ENCODE data around the gene CD200. TPM values are rescaled to one million over a fixed set of nuclear protein-coding genes. Genes with fewer than 3 reads are reported as not detected.

CD200 gene
- total and polyA plus RNA-seq, 9 of the 15 experiments (the other 6 are each of a cell fraction or from before 2014, with no cell fraction given): 0.13 TPM; not detected in 8

- Histone ChIP-seq H3K4me2 (ENCODE audit: insufficient read depth, low read length) (no peak overlapping the region), H4K20me1 (replicated peaks; ENCODE audit: control insufficient read depth, insufficient read depth, low read length) (no peaks in the 10 kb centered on the region), H3K9ac (ENCODE audit: insufficient read depth in 1 of 2, low read depth in 2 of 2, low read length in 2 of 2) (no peak overlapping the region), H3K9me3 (replicated peaks; ENCODE audit: control insufficient read depth, insufficient read depth, low read depth, low read length) (no peaks in the 10 kb centered on the region), H3K27ac (ENCODE audit: extremely low read depth, low read depth, low read length) (no peak overlapping the region), H3K4me1 (replicated peaks in 1 of 2; ENCODE audit: control insufficient read depth in 2 of 2, insufficient read depth in 2 of 2, low read length in 2 of 2) (no peaks in the 10 kb centered on the region), H3K36me3 (ENCODE audit: control insufficient read depth, insufficient read depth, low read length) (no peaks in the 10 kb centered on the region), H3K4me3 (no peak overlapping the region), H3K27me3 (ENCODE audit: control insufficient read depth in 2 of 2, insufficient read depth in 2 of 2, low read length in 2 of 2) (no peaks in the 10 kb centered on the region), H2AFZ (ENCODE audit: low read depth, low read length) (no peak overlapping the region), H3K9me1 (ENCODE audit: control insufficient read depth, insufficient read depth, low read length) (no peaks in the 10 kb centered on the region), H3K79me2 (ENCODE audit: control insufficient read depth, insufficient read depth, low read length) (no peaks in the 10 kb centered on the region)
- in situ Hi-C loops (cut with MboI) (no loop called here), intact Hi-C loops (cut with micrococcal nuclease) (no loop called here)
- ChIA-PET POLR2A (interaction anchor here (0.7 to 1.1 kb wide), 2 partner anchors 12 to 15 kb away, joined by 3 to 4 read pairs; no protein-coding TSS in a partner anchor), CTCF (ENCODE audit: low intra/inter-chr PET ratio) (no interaction called here)
- no peak for FAIRE-seq
- DNase-seq (ENCODE audit: extremely low read depth in 1 of 4, low spot score in 3 of 4): no peak
- BruUV-seq (replicated peaks): no TSS peak
- ATAC-seq: no peak
- WGBS (ENCODE audit: insufficient coverage, low coverage, missing lambda C conversion rate): 0% methylated on average over 1 of the region's 1 CpG
- no peak for TF ChIP-seq CXXC5 (CRISPR knock-in tag; IDR thresholded peaks at IDR 0.05)
- TF ChIP-seq ZBTB9 (CRISPR knock-in tag; IDR thresholded peaks at IDR 0.05): no peak
- TF ChIP-seq MAFF (IDR thresholded peaks at IDR 0.05; ENCODE audit: low read length): no peak
- no peak for TF ChIP-seq CTCFL (IDR thresholded peaks at IDR 0.05; ENCODE audit: borderline replicate concordance, insufficient read depth, low read depth, low read length, poor library complexity, severe bottlenecking)
- TF ChIP-seq TRIM25 (IDR thresholded peaks at IDR 0.05; ENCODE audit: borderline replicate concordance): no peak
- TF ChIP-seq, protein P1, sequence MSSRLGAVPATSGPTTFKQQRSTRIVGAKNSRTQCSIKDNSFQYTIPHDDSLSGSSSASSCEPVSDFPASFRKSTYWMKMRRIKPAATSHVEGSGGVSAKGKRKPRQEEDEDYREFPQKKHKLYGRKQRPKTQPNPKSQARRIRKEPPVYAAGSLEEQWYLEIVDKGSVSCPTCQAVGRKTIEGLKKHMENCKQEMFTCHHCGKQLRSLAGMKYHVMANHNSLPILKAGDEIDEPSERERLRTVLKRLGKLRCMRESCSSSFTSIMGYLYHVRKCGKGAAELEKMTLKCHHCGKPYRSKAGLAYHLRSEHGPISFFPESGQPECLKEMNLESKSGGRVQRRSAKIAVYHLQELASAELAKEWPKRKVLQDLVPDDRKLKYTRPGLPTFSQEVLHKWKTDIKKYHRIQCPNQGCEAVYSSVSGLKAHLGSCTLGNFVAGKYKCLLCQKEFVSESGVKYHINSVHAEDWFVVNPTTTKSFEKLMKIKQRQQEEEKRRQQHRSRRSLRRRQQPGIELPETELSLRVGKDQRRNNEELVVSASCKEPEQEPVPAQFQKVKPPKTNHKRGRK (tag; IDR thresholded peaks at IDR 0.05): no peak
- no peak for TF ChIP-seq FOXA3 (CRISPR knock-in tag; conservative IDR thresholded peaks at IDR 0.05 in 1 of 2, IDR thresholded peaks at IDR 0.05 in 1 of 2)
- TF ChIP-seq NRF1 (conservative IDR thresholded peaks at IDR 0.05 in 1 of 2, IDR thresholded peaks at IDR 0.05 in 1 of 2): no peak
- TF ChIP-seq MCM2 (IDR thresholded peaks at IDR 0.05; ENCODE audit: low read depth): no peak
- TF ChIP-seq POLR3G (IDR thresholded peaks at IDR 0.05; ENCODE audit: extremely low read depth, insufficient read length, insufficient replicate concordance): no peak
- TF ChIP-seq RBM14 (IDR thresholded peaks at IDR 0.05; ENCODE audit: borderline replicate concordance, insufficient read depth, low read depth, low read length): no peak
- TF ChIP-seq ESRRB (CRISPR knock-in tag; IDR thresholded peaks at IDR 0.05; ENCODE audit: borderline replicate concordance): no peak
- TF ChIP-seq MXD1 (CRISPR knock-in tag; IDR thresholded peaks at IDR 0.05; ENCODE audit: borderline replicate concordance, poor library complexity, severe bottlenecking): no peak
- no peak for TF ChIP-seq PTBP1 (IDR thresholded peaks at IDR 0.05; ENCODE audit: low read depth, low read length)
- no peak for TF ChIP-seq ZNF764 (CRISPR knock-in tag; IDR thresholded peaks at IDR 0.05; ENCODE audit: low read depth)
Observed at GRCh38 chr3:112351036-112351435, 18.1 kb downstream of the CD200 start.

Data from K562 (cell line).